Mesothelial cell of epicardium (in vitro differentiated cells): ENCODE measurements around the gene ZNF599. TPM values are rescaled to one million over a fixed set of nuclear protein-coding genes. Genes with fewer than 3 reads are reported as not detected.
"Not testable (repeated sequence)": the region's sequence is repeated elsewhere in the genome, so short reads cannot be mapped to it uniquely, and the experiment has no call there.

ENCODE experiments used
- DNase-seq, 2 experiments: peaks; one replicate each; pipeline ENCODE4 v3.0.0; 2021; ENCODE audit warnings: low spot score in 2 of 2; ENCODE audit not compliant: unreplicated experiment in 2 of 2
- H3K27ac Mint-ChIP-seq: 2 replicates; pipeline ENCODE4 v1.8.0; 2021; ENCODE audit warnings: mixed read lengths
- H3K27me3 Mint-ChIP-seq: 2 replicates; pipeline ENCODE4 v1.8.0; 2021; ENCODE audit warnings: low read depth, mixed read lengths
- H3K36me3 Mint-ChIP-seq: 2 replicates; pipeline ENCODE4 v1.8.0; 2021; ENCODE audit warnings: mixed read lengths
- H3K4me1 Mint-ChIP-seq: 2 replicates; pipeline ENCODE4 v1.8.0; 2021; ENCODE audit warnings: mixed read lengths
- H3K4me3 Mint-ChIP-seq: 2 replicates; pipeline ENCODE4 v1.8.0; 2021; ENCODE audit warnings: mild to moderate bottlenecking, moderate library complexity, mixed read lengths
- H3K9me3 Mint-ChIP-seq: 2 replicates; pipeline ENCODE4 v1.8.0; 2021; ENCODE audit warnings: mixed read lengths
- CTCF ChIP-seq: fragments of 200-600 bp; sonication (generic); IDR thresholded peaks from one replicate; pipeline ENCODE4 v1.5.0; 2021; ENCODE audit warnings: antibody characterized with exemption; ENCODE audit not compliant: unreplicated experiment
- total RNA-seq: library from RNA; stranded (reverse); gene quantifications from 3 replicates; pipeline ENCODE4 v1.2.1, GENCODE V29; 2021

ZNF599 gene
- total RNA-seq, 1 donor from 2014 or later, result 8.7 TPM

GRCh38 chr19:34804115-34804514, 31.1 kb upstream of the ZNF599 start:
- Mint-ChIP-seq H3K9me3 (peaks cover 50% of the 10 kb centered on the region), H3K27ac (no peak overlapping the region), H3K4me1 (no peaks in the 10 kb centered on the region), H3K36me3 (no peaks in the 10 kb centered on the region), H3K4me3 (no peak overlapping the region), H3K27me3 (no peaks in the 10 kb centered on the region)
- no peak for TF ChIP-seq CTCF
- DNase-seq, result no peak

- not testable (repeated sequence) for H3K27me3 Mint-ChIP-seq, DNase-seq, H3K4me1 Mint-ChIP-seq, H3K27ac Mint-ChIP-seq, H3K36me3 Mint-ChIP-seq, H3K4me3 Mint-ChIP-seq
- peaks cover 51% of the 10 kb centered on the region for H3K9me3 Mint-ChIP-seq
Observed at GRCh38 chr19:34796953-34797352, 23.9 kb upstream of the ZNF599 start.

GRCh38 chr19:34794066-34794960, 21.3 kb upstream of the ZNF599 start:
- no peak for DNase-seq
- H3K4me1 Mint-ChIP-seq, result no peaks in the 10 kb centered on the region
- H3K27me3 Mint-ChIP-seq, result no peaks in the 10 kb centered on the region

GRCh38 chr19:34793565-34793964, 20.6 kb upstream of the ZNF599 start:
- H3K4me1 Mint-ChIP-seq, result no peaks in the 10 kb centered on the region
- H3K27me3 Mint-ChIP-seq, result no peaks in the 10 kb centered on the region
- H3K9me3 Mint-ChIP-seq, result peaks cover 52% of the 10 kb centered on the region
- no peaks in the 10 kb centered on the region for H3K36me3 Mint-ChIP-seq
- H3K4me3 Mint-ChIP-seq, result no peak overlapping the region
- no peak overlapping the region for H3K27ac Mint-ChIP-seq
- DNase-seq, result no peak
- no peak for TF ChIP-seq CTCF

More at GRCh38 chr19:34794066-34794960, 21.3 kb upstream of the ZNF599 start:
- no peak overlapping the region for H3K4me3 Mint-ChIP-seq
- H3K36me3 Mint-ChIP-seq, result no peaks in the 10 kb centered on the region
- H3K9me3 Mint-ChIP-seq, result peaks cover 54% of the 10 kb centered on the region
- no peak for TF ChIP-seq CTCF
- no peak overlapping the region for H3K27ac Mint-ChIP-seq

GRCh38 chr19:34788074-34788473, 15.1 kb upstream of the ZNF599 start:
- no peak for DNase-seq
- no peaks in the 10 kb centered on the region for H3K36me3 Mint-ChIP-seq
- H3K9me3 Mint-ChIP-seq, result peaks cover 57% of the 10 kb centered on the region
- H3K4me1 Mint-ChIP-seq, result no peaks in the 10 kb centered on the region
- no peak overlapping the region for H3K27ac Mint-ChIP-seq
- H3K4me3 Mint-ChIP-seq, result no peak overlapping the region
- H3K27me3 Mint-ChIP-seq, result no peaks in the 10 kb centered on the region
- TF ChIP-seq CTCF, result no peak

- Mint-ChIP-seq H3K4me1 (no peaks in the 10 kb centered on the region), H3K27me3 (no peaks in the 10 kb centered on the region), H3K9me3 (peaks cover 56% of the 10 kb centered on the region), H3K4me3 (no peak overlapping the region), H3K27ac (no peak overlapping the region), H3K36me3 (no peaks in the 10 kb centered on the region)
- DNase-seq, result no peak
- no peak for TF ChIP-seq CTCF
Observed at GRCh38 chr19:34787059-34787824, 14.2 kb upstream of the ZNF599 start.
